Tibial artery (tissue), 4 donors: ENCODE results near the gene TEX2.
A peak's percentile ranks its signal among the peaks of the same experiment; 100 is the strongest.

Source experiments
- DNase-seq, 2 donors: peaks; one replicate each; pipeline ENCODE4 v3.0.0-alpha.2; 2019
- H3K27ac ChIP-seq, 2 donors: fragments of 200-600 bp; sonication (generic) in 1 of 2; 1 replicate in 1 of 2; 2 replicates in 1 of 2; pipeline ENCODE4 v1.5.1; 2018 to 2019; ENCODE audit warnings: mild to moderate bottlenecking in 1 of 2
- H3K27me3 ChIP-seq, 2 donors: fragments of 200-600 bp; sonication (generic) in 1 of 2; one replicate each; pipeline versions ENCODE4 v1.5.1 to v1.6.0; 2016 to 2019
- H3K36me3 ChIP-seq, 3 donors: fragments of 200-600 bp; sonication (generic) in 2 of 3; one replicate each; pipeline ENCODE4 v1.5.1; 2016 to 2019; ENCODE audit warnings: mild to moderate bottlenecking in 2 of 3
- H3K4me1 ChIP-seq, 4 donors: fragments of 200-600 bp; sonication (generic) in 2 of 4; 1 replicate in 3 of 4; 2 replicates in 1 of 4; pipeline ENCODE4 v1.5.1; 2016 to 2019
- H3K4me3 ChIP-seq, 2 donors: fragments of 200-600 bp; sonication (generic) in 1 of 2; 1 replicate in 1 of 2; 2 replicates in 1 of 2; pipeline ENCODE4 v1.5.1; 2018 to 2019; ENCODE audit warnings: mild to moderate bottlenecking in 2 of 2
- H3K9me3 ChIP-seq, 3 donors: fragments of 200-600 bp; sonication (generic) in 1 of 3; one replicate each; pipeline ENCODE4 v1.5.1; 2016 to 2019
- intact Hi-C: fragments of 100-400 bp; cut with DNase I; formaldehyde crosslinking; loops from one replicate; pipeline ENCODE4 v1.15.0; 2023; ENCODE audit warnings: low total_unique reads
- TF ChIP-seq, protein P1 (sequence below), 2 experiments: fragments of 200-600 bp in 1 of 2; fragments of 450-650 bp in 1 of 2; IDR thresholded peaks; one replicate each; pipeline ENCODE4 v1.5.1; 2017 to 2019; ENCODE audit warnings: antibody characterized with exemption in 2 of 2, mild to moderate bottlenecking in 1 of 2, moderate library complexity in 1 of 2

TEX2 gene

DNA sequence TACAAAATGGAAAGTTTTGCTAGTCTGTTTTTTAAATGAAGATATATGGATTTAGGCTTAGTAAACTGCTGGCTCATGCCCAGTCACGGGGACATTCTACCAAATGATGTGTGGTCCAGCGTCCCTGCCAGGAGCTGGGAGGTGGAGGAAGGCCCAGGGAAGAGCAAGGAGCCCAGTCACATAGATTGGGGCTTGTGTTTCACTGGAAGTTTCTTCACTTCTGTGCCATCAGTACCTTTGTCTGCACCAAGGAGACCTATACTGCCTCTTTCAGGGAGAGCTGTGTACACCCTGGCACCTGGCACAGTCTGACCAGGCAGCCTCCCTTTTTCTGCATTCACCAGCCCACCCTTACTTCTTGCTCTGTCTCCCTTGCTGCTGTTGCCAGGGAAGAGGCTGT lies 100.5 kb downstream of the TEX2 start:
- Histone ChIP-seq H3K27ac (no peak overlapping the region), H3K36me3 (peaks cover 0 to 57% (median 0%) of the 10 kb centered on the region in 3 donors), H3K9me3 (no peaks in the 10 kb centered on the region), H3K4me1 (peaks cover 0 to 5% (median 0%) of the 10 kb centered on the region in 4 donors), H3K27me3 (no peaks in the 10 kb centered on the region), H3K4me3 (no peak overlapping the region)
- intact Hi-C loops = no loop called here
- TF ChIP-seq, protein P1, sequence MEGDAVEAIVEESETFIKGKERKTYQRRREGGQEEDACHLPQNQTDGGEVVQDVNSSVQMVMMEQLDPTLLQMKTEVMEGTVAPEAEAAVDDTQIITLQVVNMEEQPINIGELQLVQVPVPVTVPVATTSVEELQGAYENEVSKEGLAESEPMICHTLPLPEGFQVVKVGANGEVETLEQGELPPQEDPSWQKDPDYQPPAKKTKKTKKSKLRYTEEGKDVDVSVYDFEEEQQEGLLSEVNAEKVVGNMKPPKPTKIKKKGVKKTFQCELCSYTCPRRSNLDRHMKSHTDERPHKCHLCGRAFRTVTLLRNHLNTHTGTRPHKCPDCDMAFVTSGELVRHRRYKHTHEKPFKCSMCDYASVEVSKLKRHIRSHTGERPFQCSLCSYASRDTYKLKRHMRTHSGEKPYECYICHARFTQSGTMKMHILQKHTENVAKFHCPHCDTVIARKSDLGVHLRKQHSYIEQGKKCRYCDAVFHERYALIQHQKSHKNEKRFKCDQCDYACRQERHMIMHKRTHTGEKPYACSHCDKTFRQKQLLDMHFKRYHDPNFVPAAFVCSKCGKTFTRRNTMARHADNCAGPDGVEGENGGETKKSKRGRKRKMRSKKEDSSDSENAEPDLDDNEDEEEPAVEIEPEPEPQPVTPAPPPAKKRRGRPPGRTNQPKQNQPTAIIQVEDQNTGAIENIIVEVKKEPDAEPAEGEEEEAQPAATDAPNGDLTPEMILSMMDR (IDR thresholded peaks at IDR 0.05) = no peak
- DNase-seq = no peak

DNA sequence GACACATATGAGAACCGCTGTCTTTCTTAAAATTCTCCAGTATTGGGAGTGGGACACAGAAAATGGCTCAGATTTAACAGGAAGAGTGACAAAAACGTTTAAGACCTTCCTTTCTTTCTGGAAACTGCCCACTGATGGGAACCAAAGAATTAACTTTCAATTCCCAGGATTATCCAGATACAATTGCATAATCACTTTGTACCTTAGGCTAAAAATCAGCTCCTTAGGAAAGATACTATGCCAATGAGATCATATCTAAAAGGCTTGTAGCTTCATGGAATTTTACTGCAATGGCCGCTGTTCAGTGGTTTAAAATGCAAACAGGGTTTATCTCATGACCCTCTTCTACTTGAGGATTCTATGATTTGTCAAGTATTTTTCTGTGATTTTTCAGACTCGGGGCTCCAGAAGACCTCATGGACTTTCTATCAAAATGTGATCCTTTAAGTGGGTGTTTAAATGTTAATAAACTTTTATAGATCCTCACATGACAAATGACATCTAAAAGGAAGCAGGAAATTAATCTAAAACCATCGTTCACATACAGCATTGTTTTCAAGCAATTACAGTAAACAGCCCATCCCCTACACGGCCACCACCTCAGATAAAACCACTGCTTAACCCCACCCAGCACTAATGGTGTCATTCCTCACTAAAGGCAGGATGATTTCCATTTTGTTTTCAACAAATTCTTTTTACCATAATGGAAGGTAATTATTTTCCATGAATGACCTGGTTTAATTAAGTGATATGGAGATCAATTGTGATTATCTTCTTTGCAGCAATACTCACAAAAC lies 101.5 kb downstream of the TEX2 start:
- no peaks in the 10 kb centered on the region for H3K9me3 ChIP-seq
- peaks cover 0 to 48% (median 0%) of the 10 kb centered on the region in 3 donors for H3K36me3 ChIP-seq
- H3K27ac ChIP-seq = no peak overlapping the region
- no peak overlapping the region for H3K4me3 ChIP-seq
- intact Hi-C loops = no loop called here
- peaks cover 0 to 7% (median 4%) of the 10 kb centered on the region in 4 donors for H3K4me1 ChIP-seq
- TF ChIP-seq, protein P1 (IDR thresholded peaks at IDR 0.05) = no peak
- DNase-seq = no peak
- H3K27me3 ChIP-seq = no peaks in the 10 kb centered on the region

DNA sequence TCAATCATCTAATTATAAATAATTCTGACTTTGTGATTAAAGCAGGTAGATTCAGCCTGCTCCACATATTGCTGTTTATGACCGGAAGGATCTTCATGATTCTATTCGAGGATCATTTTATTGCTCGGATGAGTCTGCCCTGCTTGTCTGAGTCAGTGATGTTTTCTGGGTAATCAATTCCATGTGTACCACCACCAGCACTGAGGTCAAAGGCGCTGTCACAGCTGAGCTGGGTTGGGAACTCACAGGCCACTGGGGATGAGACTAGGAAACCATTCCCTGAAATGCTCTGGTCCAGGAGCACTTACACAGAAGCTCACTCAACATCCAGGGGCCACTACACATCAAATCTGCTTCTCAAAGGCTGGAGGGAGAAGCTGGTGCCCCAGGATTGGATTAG lies 102.7 kb downstream of the TEX2 start:
- TF ChIP-seq, protein P1 (IDR thresholded peaks at IDR 0.05) = no peak
- Histone ChIP-seq H3K4me3 (no peak overlapping the region), H3K27me3 (no peaks in the 10 kb centered on the region), H3K4me1 (peaks cover 0 to 18% (median 15%) of the 10 kb centered on the region in 4 donors), H3K9me3 (no peaks in the 10 kb centered on the region), H3K36me3 (peaks cover 0 to 36% (median 0%) of the 10 kb centered on the region in 3 donors), H3K27ac (no peak overlapping the region)
- DNase-seq = no peak
- intact Hi-C loops = no loop called here

DNA sequence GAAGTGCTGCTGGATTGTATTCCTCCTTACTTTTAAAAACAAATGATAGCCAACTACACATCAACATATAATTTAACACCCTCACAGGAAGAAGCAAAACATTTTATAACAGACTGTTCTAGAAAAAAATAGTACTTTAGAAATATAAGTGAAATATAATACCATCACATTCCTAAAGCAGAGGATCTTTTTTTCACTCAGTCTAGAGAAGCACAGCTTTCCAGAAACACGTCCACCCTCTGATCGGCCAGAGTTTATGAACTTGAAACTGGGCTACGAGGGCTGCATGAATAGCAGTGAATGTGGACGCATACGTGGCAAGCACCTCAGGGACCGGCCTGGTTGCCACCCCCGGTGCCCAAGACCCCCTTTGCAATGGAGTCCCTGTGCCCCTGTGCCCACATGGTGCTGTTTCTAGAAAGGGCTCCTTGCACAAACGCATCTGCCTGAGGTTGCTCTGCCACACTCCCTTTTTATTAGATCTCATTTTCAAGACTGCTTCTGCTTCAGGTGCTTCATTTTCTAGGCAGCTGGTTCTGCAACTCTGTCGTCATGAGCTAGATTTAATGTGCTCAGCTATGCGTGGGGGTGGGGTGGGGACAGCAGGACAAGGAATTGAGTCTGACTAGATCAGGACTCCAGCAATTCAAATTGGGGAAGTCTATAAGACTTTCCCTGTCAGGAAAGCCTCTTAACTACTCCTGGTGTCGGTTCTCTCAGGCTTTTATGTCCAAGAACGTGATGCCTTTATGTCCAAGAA lies 104.0 kb downstream of the TEX2 start:
- Histone ChIP-seq H3K4me1 (peaks cover 0 to 18% (median 15%) of the 10 kb centered on the region in 4 donors), H3K36me3 (peaks cover 0 to 26% (median 0%) of the 10 kb centered on the region in 3 donors), H3K27me3 (no peaks in the 10 kb centered on the region), H3K9me3 (no peaks in the 10 kb centered on the region), H3K4me3 (no peak overlapping the region), H3K27ac (no peak overlapping the region)
- intact Hi-C loops = no loop called here
- TF ChIP-seq, protein P1 (IDR thresholded peaks at IDR 0.05) = no peak
- peak in 1 of 2 donors; percentile 50 for DNase-seq

DNA sequence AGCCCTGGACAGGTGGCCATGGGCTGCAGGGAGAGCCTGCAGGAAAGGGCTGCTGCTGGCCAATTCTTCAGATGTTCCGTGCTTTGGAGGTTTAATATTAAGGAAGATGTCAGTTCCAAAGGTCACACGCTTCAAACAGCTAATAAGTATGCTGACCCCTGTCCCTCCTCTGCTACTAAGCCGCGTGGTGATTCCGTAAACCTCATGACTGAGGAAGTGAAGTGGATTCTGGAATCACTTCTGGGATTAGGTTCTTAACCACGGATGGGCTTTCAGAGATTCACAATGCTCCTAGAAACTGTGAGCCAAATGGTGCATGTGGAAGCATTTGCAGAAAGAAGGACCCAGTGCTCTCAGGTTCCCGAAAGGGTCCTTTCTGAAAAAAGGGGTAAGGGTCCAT lies 104.7 kb downstream of the TEX2 start:
- no peak overlapping the region for H3K27ac ChIP-seq

More for the DNA sequence above, 104.7 kb downstream of the TEX2 start:
- Histone ChIP-seq H3K4me1 (peaks cover 0 to 18% (median 15%) of the 10 kb centered on the region in 4 donors), H3K4me3 (no peak overlapping the region), H3K36me3 (peaks cover 0 to 26% (median 0%) of the 10 kb centered on the region in 3 donors), H3K27me3 (no peaks in the 10 kb centered on the region), H3K9me3 (no peaks in the 10 kb centered on the region)
- intact Hi-C loops = no loop called here
- TF ChIP-seq, protein P1 (IDR thresholded peaks at IDR 0.05) = no peak
- DNase-seq = no peak
